Liver (tissue), 9 donors: ENCODE results near the gene CPLX1. TPM values are rescaled to one million over a fixed set of nuclear protein-coding genes. Genes with fewer than 3 reads are reported as not detected.

ENCODE experiments used
- DNase-seq: peaks from one replicate; pipeline ENCODE4 v3.0.0-alpha.2; 2017; ENCODE audit warnings: low spot score
- H3K27ac ChIP-seq, 2 donors: one replicate each; pipeline ENCODE4 v1.7.0; 2013; ENCODE audit warnings: inconsistent platforms in 2 of 2, low read length in 2 of 2, control low read depth in 1 of 2, low read depth in 1 of 2, mild to moderate bottlenecking in 1 of 2
- H3K27me3 ChIP-seq, 4 donors: one replicate each; pipeline versions ENCODE4 v1.6.1 to v1.7.0; 2013; ENCODE audit warnings: low read length in 3 of 4, inconsistent platforms in 1 of 4, mild to moderate bottlenecking in 1 of 4, moderate library complexity in 1 of 4; ENCODE audit not compliant: control insufficient read depth in 4 of 4, insufficient read depth in 4 of 4
- H3K36me3 ChIP-seq, 4 donors: one replicate each; pipeline versions ENCODE4 v1.6.1 to v1.7.0; 2013; ENCODE audit warnings: low read length in 3 of 4, mild to moderate bottlenecking in 3 of 4, low read depth in 1 of 4, moderate library complexity in 1 of 4; ENCODE audit not compliant: control insufficient read depth in 4 of 4, insufficient read depth in 3 of 4
- H3K4me1 ChIP-seq, 4 donors: one replicate each; pipeline versions ENCODE4 v1.6.1 to v1.7.0; 2013; ENCODE audit warnings: low read length in 3 of 4, mild to moderate bottlenecking in 3 of 4, moderate library complexity in 1 of 4; ENCODE audit not compliant: control insufficient read depth in 4 of 4, insufficient read depth in 4 of 4
- H3K4me3 ChIP-seq, 3 donors: one replicate each; pipeline versions ENCODE4 v1.6.1 to v1.7.0; 2013; ENCODE audit warnings: low read length in 3 of 3, control low read depth in 1 of 3, low read depth in 1 of 3, mild to moderate bottlenecking in 1 of 3
- H3K9ac ChIP-seq, 2 donors: one replicate each; pipeline ENCODE4 v1.7.0; 2013; ENCODE audit warnings: low read length in 2 of 2, mild to moderate bottlenecking in 2 of 2, moderate library complexity in 2 of 2, control low read depth in 1 of 2, low read depth in 1 of 2
- H3K9me3 ChIP-seq, 4 donors: one replicate each; pipeline versions ENCODE4 v1.6.1 to v1.7.0; 2013; ENCODE audit warnings: low read length in 3 of 4; ENCODE audit not compliant: control insufficient read depth in 4 of 4
- ATF3 ChIP-seq: IDR thresholded peaks from 2 replicates; pipeline ENCODE4 v1.6.1; 2016; ENCODE audit warnings: antibody characterized with exemption
- CTCF ChIP-seq: fragments of 150-350 bp; IDR thresholded peaks from 2 replicates; pipeline ENCODE4 v1.5.1; 2017; ENCODE audit warnings: improper control_type of control experiment, low read depth, low read length; ENCODE audit not compliant: missing input control
- EGR1 ChIP-seq, 2 donors: IDR thresholded peaks; 2 replicates each; pipeline ENCODE4 v1.6.1; 2016 to 2018; ENCODE audit warnings: antibody characterized with exemption in 2 of 2, low read depth in 2 of 2
- FOXA1 ChIP-seq: IDR thresholded peaks from 2 replicates; pipeline ENCODE4 v1.6.1; 2016; ENCODE audit warnings: antibody characterized with exemption
- FOXA2 ChIP-seq: IDR thresholded peaks from 2 replicates; pipeline ENCODE4 v1.6.1; 2016; ENCODE audit warnings: antibody characterized with exemption
- GABPA ChIP-seq, 2 donors: IDR thresholded peaks in 1 of 2; conservative IDR thresholded peaks in 1 of 2; 2 replicates each; pipeline ENCODE4 v1.6.1; 2016; ENCODE audit warnings: antibody characterized with exemption in 2 of 2, mild to moderate bottlenecking in 1 of 2, moderate library complexity in 1 of 2
- HNF4A ChIP-seq, 2 donors: conservative IDR thresholded peaks; 2 replicates each; pipeline ENCODE4 v1.6.1; 2016; ENCODE audit warnings: antibody characterized with exemption in 2 of 2, mild to moderate bottlenecking in 2 of 2
- HNF4G ChIP-seq: IDR thresholded peaks from 2 replicates; pipeline ENCODE4 v1.6.1; 2016; ENCODE audit warnings: antibody characterized with exemption
- JUND ChIP-seq, 2 donors: IDR thresholded peaks; 2 replicates each; pipeline ENCODE4 v1.6.1; 2016; ENCODE audit warnings: antibody characterized with exemption in 2 of 2
- MAX ChIP-seq: IDR thresholded peaks from 2 replicates; pipeline ENCODE4 v1.6.1; 2016; ENCODE audit warnings: antibody characterized with exemption
- NR2F2 ChIP-seq: IDR thresholded peaks from 2 replicates; pipeline ENCODE4 v1.6.1; 2016; ENCODE audit warnings: antibody characterized with exemption
- RAD21 ChIP-seq, 2 donors: IDR thresholded peaks; 2 replicates each; pipeline ENCODE4 v1.6.1; 2016; ENCODE audit warnings: antibody characterized with exemption in 2 of 2, mild to moderate bottlenecking in 2 of 2
- REST ChIP-seq: IDR thresholded peaks from 2 replicates; pipeline ENCODE4 v1.6.1; 2016; ENCODE audit warnings: antibody characterized with exemption, mild to moderate bottlenecking
- RXRA ChIP-seq, 2 donors: IDR thresholded peaks; 2 replicates each; pipeline ENCODE4 v1.6.1; 2017 to 2018; ENCODE audit warnings: antibody characterized with exemption in 2 of 2, mild to moderate bottlenecking in 1 of 2
- SP1 ChIP-seq: IDR thresholded peaks from 2 replicates; pipeline ENCODE4 v1.6.1; 2018; ENCODE audit warnings: antibody characterized with exemption, mild to moderate bottlenecking
- TAF1 ChIP-seq: conservative IDR thresholded peaks from 2 replicates; pipeline ENCODE4 v1.6.1; 2016; ENCODE audit warnings: antibody characterized with exemption, mild to moderate bottlenecking
- YY1 ChIP-seq: IDR thresholded peaks from 2 replicates; pipeline ENCODE4 v1.6.1; 2016; ENCODE audit warnings: antibody characterized with exemption, mild to moderate bottlenecking
- ZBTB33 ChIP-seq: IDR thresholded peaks from 2 replicates; pipeline ENCODE4 v1.6.1; 2016; ENCODE audit warnings: antibody characterized with exemption
- WGBS: extraction: QIAGEN DNeasy Blood & Tissue Kit; methylation state at CpG from one replicate; pipeline ENCODE4 v1.1.7; 2013; 5-methylcytosine and 5-hydroxymethylcytosine counted together
- polyA plus RNA-seq, 2 donors: library from polyadenylated mRNA; stranded (reverse) in 1 of 2; unstranded in 1 of 2; fragments of 200-250 nt in 1 of 2; fragments of >200 nt in 1 of 2; fragmentation: Nextera tagmentation in 1 of 2; extraction: Ambion mirVana in 1 of 2; gene quantifications; one replicate each; pipeline versions ENCODE4 v1.2.1 to v1.2.3, GENCODE V29; 2013 to 2015
- total RNA-seq, 2 donors: library from RNA; depleted of rRNA; stranded (reverse); fragments of >200 nt; gene quantifications; one replicate each; pipeline ENCODE4 v1.2.3, GENCODE V29; 2014
- donor health status: healthy.
- donor health status: healthy.
- donor health status: healthy.
- donor health status: healthy.
- donor health status: healthy.

CPLX1 gene
- total and polyA plus RNA-seq, 4 donors: 0.14 to 2.8 (median 0.80) TPM

- no peak for TF ChIP-seq REST
Observed at GRCh38 chr4:761739-762138, 64.2 kb downstream of the CPLX1 start (continued).

- peaks cover 0 to 15% (median 6%) of the 10 kb centered on the region in 4 donors for H3K36me3 ChIP-seq
- no peak overlapping the region for H3K27ac ChIP-seq
- no peaks in the 10 kb centered on the region for H3K27me3 ChIP-seq
- no peak overlapping the region for H3K9ac ChIP-seq
- WGBS: 97% methylated on average over 14 of the region's 14 CpGs
- TF ChIP-seq TAF1 (no peak), JUND (IDR thresholded peaks at IDR 0.05) (no peak), NR2F2 (no peak)
- no peak overlapping the region for H3K4me3 ChIP-seq
- no peaks in the 10 kb centered on the region for H3K9me3 ChIP-seq
- peaks cover 3 to 13% (median 10%) of the 10 kb centered on the region in 4 donors for H3K4me1 ChIP-seq
- no peak for DNase-seq
Observed at GRCh38 chr4:761086-761485, 64.8 kb downstream of the CPLX1 start.

- Histone ChIP-seq H3K36me3 (peaks cover 2 to 14% (median 6%) of the 10 kb centered on the region in 4 donors), H3K27me3 (no peaks in the 10 kb centered on the region), H3K27ac (no peak overlapping the region), H3K9ac (no peak overlapping the region), H3K4me3 (no peak overlapping the region), H3K4me1 (peaks cover 2 to 10% (median 8%) of the 10 kb centered on the region in 4 donors), H3K9me3 (no peaks in the 10 kb centered on the region)
- DNase-seq: no peak
- 96% methylated on average over 21 of the region's 21 CpGs for WGBS
- TF ChIP-seq CTCF: no peak
- TF ChIP-seq TAF1: no peak
- TF ChIP-seq HNF4G: no peak
- no peak for TF ChIP-seq ZBTB33
- no peak for TF ChIP-seq YY1
- TF ChIP-seq SP1: no peak
- TF ChIP-seq NR2F2: no peak
- TF ChIP-seq JUND (IDR thresholded peaks at IDR 0.05): no peak
- no peak for TF ChIP-seq RAD21 (IDR thresholded peaks at IDR 0.05)
- no peak for TF ChIP-seq FOXA2
- no peak for TF ChIP-seq HNF4A (conservative IDR thresholded peaks at IDR 0.05)
- TF ChIP-seq MAX: no peak
- no peak for TF ChIP-seq FOXA1
- no peak for TF ChIP-seq REST
- TF ChIP-seq GABPA (IDR thresholded peaks at IDR 0.05 in 1 of 2, conservative IDR thresholded peaks at IDR 0.05 in 1 of 2): no peak
- no peak for TF ChIP-seq EGR1 (IDR thresholded peaks at IDR 0.05; ENCODE audit: low read depth in 2 of 2)
- no peak for TF ChIP-seq RXRA (IDR thresholded peaks at IDR 0.05)
- no peak for TF ChIP-seq ATF3
Observed at GRCh38 chr4:760616-761015, 65.3 kb downstream of the CPLX1 start.
